ENCODE measurements around the gene SLITRK2. TPM values are rescaled to one million over a fixed set of nuclear protein-coding genes. Genes with fewer than 3 reads are reported as not detected.

The SLITRK2 gene
- 3.7 TPM for total RNA-seq

- peak in 1 of 2 donors; percentile 35 for DNase-seq (ENCODE audit: low spot score in 2 of 2)
- no peak for FAIRE-seq
Observed at GRCh38 chrX:145817331-145818185, at the start of gene SLITRK2. Gene SLITRK2 (plus strand): TSS chrX:145817829. CDS start chrX:145822426, 4,597 bp downstream.

GRCh38 chrX:145773006-145773405 lies 44.6 kb upstream of the SLITRK2 start:
- FAIRE-seq, result no peak
- no peak for DNase-seq (ENCODE audit: low spot score in 2 of 2)

GRCh38 chrX:145792281-145792680 lies 25.3 kb upstream of the SLITRK2 start:
- no peak for DNase-seq (ENCODE audit: low spot score in 2 of 2)
- FAIRE-seq, result no peak

GRCh38 chrX:145803508-145803907 lies 14.1 kb upstream of the SLITRK2 start:
- no peak for DNase-seq (ENCODE audit: low spot score in 2 of 2)
- no peak for FAIRE-seq

- FAIRE-seq, result no peak
Observed at GRCh38 chrX:145813081-145813480, 4.5 kb upstream of the SLITRK2 start.

GRCh38 chrX:145816601-145817315 lies 871 bp upstream of the SLITRK2 start:
- DNase-seq (ENCODE audit: low spot score in 2 of 2) (no peak), FAIRE-seq (no peak)

More at GRCh38 chrX:145813081-145813480, 4.5 kb upstream of the SLITRK2 start:
- DNase-seq (ENCODE audit: low spot score in 2 of 2), result no peak

GRCh38 chrX:145818186-145819113 lies 821 bp downstream of the SLITRK2 start:
- FAIRE-seq, result no peak

GRCh38 chrX:145820825-145821224 lies 3.2 kb downstream of the SLITRK2 start:
- no peak for FAIRE-seq
- DNase-seq (ENCODE audit: low spot score in 2 of 2), result no peak

More at GRCh38 chrX:145818186-145819113, 821 bp downstream of the SLITRK2 start:
- DNase-seq (ENCODE audit: low spot score in 2 of 2), result no peak

GRCh38 chrX:145821291-145821897 lies 3.8 kb downstream of the SLITRK2 start:
- DNase-seq (ENCODE audit: low spot score in 2 of 2) (peak in 1 of 2 donors; percentile 47), FAIRE-seq (no peak)

GRCh38 chrX:145821898-145822571 lies 4.4 kb downstream of the SLITRK2 start:
- no peak for DNase-seq (ENCODE audit: low spot score in 2 of 2)

GRCh38 chrX:145823132-145823531 lies 5.5 kb downstream of the SLITRK2 start:
- no peak for DNase-seq (ENCODE audit: low spot score in 2 of 2)
- no peak for FAIRE-seq

More at GRCh38 chrX:145821898-145822571, 4.4 kb downstream of the SLITRK2 start:
- FAIRE-seq, result no peak

- DNase-seq (ENCODE audit: low spot score in 2 of 2) (no peak), FAIRE-seq (peak; percentile 84)
Observed at GRCh38 chrX:145825896-145826295, 8.3 kb downstream of the SLITRK2 start.

GRCh38 chrX:145826466-145826865 lies 8.8 kb downstream of the SLITRK2 start:
- DNase-seq (ENCODE audit: low spot score in 2 of 2) (no peak), FAIRE-seq (no peak)

- FAIRE-seq (no peak), DNase-seq (ENCODE audit: low spot score in 2 of 2) (no peak)
Observed at GRCh38 chrX:145832796-145833195, 15.2 kb downstream of the SLITRK2 start.

GRCh38 chrX:145840531-145840930 lies 22.9 kb downstream of the SLITRK2 start:
- no peak for FAIRE-seq
- no peak for DNase-seq (ENCODE audit: low spot score in 2 of 2)

- no peak for FAIRE-seq
Observed at GRCh38 chrX:145843146-145843904, 25.7 kb downstream of the SLITRK2 start.

GRCh38 chrX:145844886-145845285 lies 27.3 kb downstream of the SLITRK2 start:
- FAIRE-seq (no peak), DNase-seq (ENCODE audit: low spot score in 2 of 2) (no peak)

More at GRCh38 chrX:145843146-145843904, 25.7 kb downstream of the SLITRK2 start:
- no peak for DNase-seq (ENCODE audit: low spot score in 2 of 2)

- no peak for DNase-seq (ENCODE audit: low spot score in 2 of 2)
- no peak for FAIRE-seq
Observed at GRCh38 chrX:145848448-145848847, 30.8 kb downstream of the SLITRK2 start.

- no peak for FAIRE-seq
- no peak for DNase-seq (ENCODE audit: low spot score in 2 of 2)
Observed at GRCh38 chrX:145848857-145849256, 31.2 kb downstream of the SLITRK2 start.

All from frontal cortex (tissue), 4 donors.